Muscle of back (tissue), 10 donors: ENCODE measurements around the gene TMEM184A. TPM values are rescaled to one million over a fixed set of nuclear protein-coding genes. Genes with fewer than 3 reads are reported as not detected.

Source experiments
- polyA plus RNA-seq, 10 donors: library from polyadenylated mRNA; unstranded; fragments of 120-200 nt; gene quantifications; one replicate each; pipeline ENCODE4 v1.2.1, GENCODE V29; 2013; ENCODE audit not compliant: insufficient read length in 10 of 10

Gene TMEM184A
- polyA plus RNA-seq, 10 donors = 0.42 to 1.6 (median 0.67) TPM

Other genes with a start within 250 kb of the TMEM184A start
- 10 to 100 TPM in 1 of 10 donors, 1 to 10 TPM in 9; 4.0 to 10.2 (median 6.0) TPM for gene MICALL2, start 96.7 kb downstream of the TMEM184A start, polyA plus RNA-seq
- gene INTS1, start 51.8 kb downstream of the TMEM184A start, polyA plus RNA-seq = 10 to 100 TPM; 29.9 to 53.0 (median 41.8) TPM
- gene MAFK, start 25.5 kb downstream of the TMEM184A start, polyA plus RNA-seq = 10 to 100 TPM in 6 of 10 donors, 1 to 10 TPM in 4; 7.7 to 12.8 (median 10.4) TPM
- gene PSMG3, start 13.8 kb upstream of the TMEM184A start, polyA plus RNA-seq = 10 to 100 TPM; 17.1 to 27.4 (median 20.4) TPM
- gene ELFN1, start 114.1 kb upstream of the TMEM184A start, polyA plus RNA-seq = 1 to 10 TPM; 1.4 to 7.9 (median 4.4) TPM